ENCODE results near the gene SMAD5. TPM values are rescaled to one million over a fixed set of nuclear protein-coding genes. Genes with fewer than 3 reads are reported as not detected.

Gene SMAD5
- total and polyA plus RNA-seq, 2 experiments from 2014 or later, result 34.4 to 68.8 TPM

- Histone ChIP-seq H3K27me3 (no peaks in the 10 kb centered on the region), H3K4me3 (no peak overlapping the region), H3K79me2 (no peaks in the 10 kb centered on the region), H4K20me1 (ENCODE audit: insufficient read depth, poor library complexity, severe bottlenecking) (no peaks in the 10 kb centered on the region), H3K4me1 (ENCODE audit: insufficient read depth) (no peaks in the 10 kb centered on the region), H3K9me3 (ENCODE audit: low read depth) (no peaks in the 10 kb centered on the region), H3K9me2 (replicated peaks; ENCODE audit: insufficient read depth) (no peaks in the 10 kb centered on the region), H3K36me3 (replicated peaks; ENCODE audit: insufficient read depth, low read depth) (no peaks in the 10 kb centered on the region), H2AFZ (no peak overlapping the region), H3K27ac (no peak overlapping the region), H3K4me2 (no peak overlapping the region)
- 96% methylated on average over 4 of the region's 4 CpGs for WGBS (ENCODE audit: low lambda C conversion rate, missing lambda C conversion rate)
- DNase-seq (ENCODE audit: low spot score), result no peak
- TF ChIP-seq EZH2phosphoT487 (IDR thresholded peaks at IDR 0.05; ENCODE audit: low read depth, severe bottlenecking, unreplicated experiment), result no peak
- TF ChIP-seq EZH2 (IDR thresholded peaks at IDR 0.05; ENCODE audit: borderline replicate concordance), result no peak
- TF ChIP-seq CTCF (IDR thresholded peaks at IDR 0.05; ENCODE audit: poor library complexity), result no peak
These were observed 73.3 kb downstream of the SMAD5 start for GRCh38 chr5:136205941-136206340.

GRCh38 chr5:136206361-136206760 is 73.7 kb downstream of the SMAD5 start:
- no peaks in the 10 kb centered on the region for H3K36me3 ChIP-seq (replicated peaks; ENCODE audit: insufficient read depth, low read depth)
- H4K20me1 ChIP-seq (ENCODE audit: insufficient read depth, poor library complexity, severe bottlenecking), result no peaks in the 10 kb centered on the region
- H3K9me2 ChIP-seq (replicated peaks; ENCODE audit: insufficient read depth), result no peaks in the 10 kb centered on the region
- no peak overlapping the region for H3K4me3 ChIP-seq
- H3K27me3 ChIP-seq, result no peaks in the 10 kb centered on the region
- no peak overlapping the region for H2AFZ ChIP-seq
- TF ChIP-seq CTCF (IDR thresholded peaks at IDR 0.05; ENCODE audit: poor library complexity) (no peak), EZH2 (IDR thresholded peaks at IDR 0.05; ENCODE audit: borderline replicate concordance) (no peak), EZH2phosphoT487 (IDR thresholded peaks at IDR 0.05; ENCODE audit: low read depth, severe bottlenecking, unreplicated experiment) (no peak)
- no peaks in the 10 kb centered on the region for H3K79me2 ChIP-seq
- no peaks in the 10 kb centered on the region for H3K9me3 ChIP-seq (ENCODE audit: low read depth)
- no peaks in the 10 kb centered on the region for H3K4me1 ChIP-seq (ENCODE audit: insufficient read depth)
- WGBS (ENCODE audit: low lambda C conversion rate, missing lambda C conversion rate), result 89% methylated on average over 5 of the region's 5 CpGs
- H3K4me2 ChIP-seq, result no peak overlapping the region
- no peak for DNase-seq (ENCODE audit: low spot score)
- no peak overlapping the region for H3K27ac ChIP-seq

GRCh38 chr5:136207631-136208030 is 75.0 kb downstream of the SMAD5 start:
- no peaks in the 10 kb centered on the region for H3K79me2 ChIP-seq
- 96% methylated on average over 7 of the region's 7 CpGs for WGBS (ENCODE audit: low lambda C conversion rate, missing lambda C conversion rate)
- no peaks in the 10 kb centered on the region for H4K20me1 ChIP-seq (ENCODE audit: insufficient read depth, poor library complexity, severe bottlenecking)
- H3K27ac ChIP-seq, result no peak overlapping the region
- no peaks in the 10 kb centered on the region for H3K9me3 ChIP-seq (ENCODE audit: low read depth)
- no peak for DNase-seq (ENCODE audit: low spot score)
- H3K4me2 ChIP-seq, result no peak overlapping the region
- TF ChIP-seq EZH2phosphoT487 (IDR thresholded peaks at IDR 0.05; ENCODE audit: low read depth, severe bottlenecking, unreplicated experiment) (no peak), EZH2 (IDR thresholded peaks at IDR 0.05; ENCODE audit: borderline replicate concordance) (no peak), CTCF (IDR thresholded peaks at IDR 0.05; ENCODE audit: poor library complexity) (no peak)
- no peak overlapping the region for H2AFZ ChIP-seq
- H3K36me3 ChIP-seq (replicated peaks; ENCODE audit: insufficient read depth, low read depth), result no peaks in the 10 kb centered on the region
- H3K27me3 ChIP-seq, result no peaks in the 10 kb centered on the region
- no peaks in the 10 kb centered on the region for H3K9me2 ChIP-seq (replicated peaks; ENCODE audit: insufficient read depth)
- no peaks in the 10 kb centered on the region for H3K4me1 ChIP-seq (ENCODE audit: insufficient read depth)
- no peak overlapping the region for H3K4me3 ChIP-seq

- no peak for DNase-seq (ENCODE audit: low spot score)
- no peak overlapping the region for H3K4me2 ChIP-seq
- 94% methylated on average over 3 of the region's 3 CpGs for WGBS (ENCODE audit: low lambda C conversion rate, missing lambda C conversion rate)
- H4K20me1 ChIP-seq (ENCODE audit: insufficient read depth, poor library complexity, severe bottlenecking), result no peaks in the 10 kb centered on the region
- H3K36me3 ChIP-seq (replicated peaks; ENCODE audit: insufficient read depth, low read depth), result no peaks in the 10 kb centered on the region
- no peaks in the 10 kb centered on the region for H3K27me3 ChIP-seq
- no peak overlapping the region for H3K4me3 ChIP-seq
- H3K9me3 ChIP-seq (ENCODE audit: low read depth), result no peaks in the 10 kb centered on the region
- TF ChIP-seq CTCF (IDR thresholded peaks at IDR 0.05; ENCODE audit: poor library complexity), result no peak
- no peak for TF ChIP-seq EZH2 (IDR thresholded peaks at IDR 0.05; ENCODE audit: borderline replicate concordance)
- no peak for TF ChIP-seq EZH2phosphoT487 (IDR thresholded peaks at IDR 0.05; ENCODE audit: low read depth, severe bottlenecking, unreplicated experiment)
- H3K9me2 ChIP-seq (replicated peaks; ENCODE audit: insufficient read depth), result no peaks in the 10 kb centered on the region
- H3K4me1 ChIP-seq (ENCODE audit: insufficient read depth), result no peaks in the 10 kb centered on the region
- no peaks in the 10 kb centered on the region for H3K79me2 ChIP-seq
- no peak overlapping the region for H2AFZ ChIP-seq
- no peak overlapping the region for H3K27ac ChIP-seq
These were observed 76.3 kb downstream of the SMAD5 start for GRCh38 chr5:136208916-136209315.
